Transverse colon (tissue), 4 donors: Measurements from ENCODE around the gene CEP250. TPM values are rescaled to one million over a fixed set of nuclear protein-coding genes. Genes with fewer than 3 reads are reported as not detected.

Experiments
- DNase-seq: peaks from one replicate; pipeline ENCODE4 v3.0.0-alpha.2; 2019
- H3K27ac ChIP-seq, 4 donors: fragments of 200-600 bp; sonication (generic); 2 replicates each; pipeline ENCODE4 v1.5.1; 2016 to 2018; ENCODE audit warnings: inconsistent platforms in 4 of 4
- H3K27me3 ChIP-seq: fragments of 200-600 bp; sonication (generic); 2 replicates; pipeline ENCODE4 v1.5.1; 2017; ENCODE audit warnings: inconsistent platforms
- H3K36me3 ChIP-seq, 4 donors: fragments of 200-600 bp; sonication (generic); 2 replicates each; pipeline ENCODE4 v1.5.1; 2017 to 2019; ENCODE audit warnings: inconsistent platforms in 4 of 4
- H3K4me1 ChIP-seq, 4 donors: fragments of 200-600 bp; sonication (generic); 2 replicates each; pipeline ENCODE4 v1.5.1; 2017 to 2020; ENCODE audit warnings: inconsistent platforms in 4 of 4
- H3K4me3 ChIP-seq, 4 donors: fragments of 200-600 bp; sonication (generic); 1 replicate in 1 of 4; 2 replicates in 3 of 4; pipeline versions ENCODE4 v1.5.1 to v1.6.1; 2017 to 2019; ENCODE audit warnings: inconsistent platforms in 4 of 4
- H3K9me3 ChIP-seq, 2 donors: fragments of 200-600 bp; sonication (generic); 2 replicates each; pipeline ENCODE4 v1.5.1; 2017 to 2019; ENCODE audit warnings: inconsistent platforms in 2 of 2
- EP300 ChIP-seq: sonication (generic); formaldehyde crosslinking; IDR thresholded peaks from one replicate; pipeline ENCODE4 v1.6.1; 2017; ENCODE audit warnings: antibody characterized with exemption, low read depth
- POLR2A ChIP-seq: fragments of 450-650 bp; IDR thresholded peaks from one replicate; pipeline ENCODE4 v1.6.1; 2016; ENCODE audit warnings: antibody characterized with exemption, mild to moderate bottlenecking, moderate library complexity
- POLR2AphosphoS5 ChIP-seq, 3 donors: sonication (generic); formaldehyde crosslinking; IDR thresholded peaks; one replicate each; pipeline ENCODE4 v1.6.1; 2016; ENCODE audit warnings: antibody characterized with exemption in 3 of 3
- WGBS, 2 donors: methylation state at CpG; one replicate each; pipeline ENCODE4 v1.1.5; 2018; ENCODE audit warnings: low coverage in 1 of 2; 5-methylcytosine and 5-hydroxymethylcytosine counted together
- in situ Hi-C, 4 donors: fragments of 200-750 bp; cut with MboI; loops; one replicate each; pipeline versions ENCODE4 v1.15.0 to v1.15.1; 2017; ENCODE audit warnings: low sequenced_read_pairs in 3 of 4, low pct_ligation_motif_present in 1 of 4, low pct_unique_long_range_greater_than_20kb in 1 of 4
- intact Hi-C: fragments of 100-400 bp; cut with DNase I; formaldehyde crosslinking; loops from one replicate; pipeline ENCODE4 v1.15.1; 2023; ENCODE audit warnings: low total_unique reads
- total RNA-seq, 4 donors: library from RNA; depleted of rRNA; stranded (reverse); fragments of >200 nt; gene quantifications; one replicate each; pipeline ENCODE4 v1.1.0, GENCODE V29; 2016
- TF ChIP-seq, protein P1 (sequence below), 5 experiments: fragments of 200-600 bp in 3 of 5; fragments of 450-650 bp in 2 of 5; sonication (generic) in 3 of 5; IDR thresholded peaks; 1 replicate in 2 of 5; 2 replicates in 3 of 5; pipeline ENCODE4 v1.5.1; 2016 to 2017; ENCODE audit warnings: antibody characterized with exemption in 5 of 5, inconsistent platforms in 3 of 5, mild to moderate bottlenecking in 2 of 5, moderate library complexity in 1 of 5

Gene CEP250
- total RNA-seq, 4 donors from 2014 or later, result 22.8 to 38.6 (median 28.7) TPM

DNA sequence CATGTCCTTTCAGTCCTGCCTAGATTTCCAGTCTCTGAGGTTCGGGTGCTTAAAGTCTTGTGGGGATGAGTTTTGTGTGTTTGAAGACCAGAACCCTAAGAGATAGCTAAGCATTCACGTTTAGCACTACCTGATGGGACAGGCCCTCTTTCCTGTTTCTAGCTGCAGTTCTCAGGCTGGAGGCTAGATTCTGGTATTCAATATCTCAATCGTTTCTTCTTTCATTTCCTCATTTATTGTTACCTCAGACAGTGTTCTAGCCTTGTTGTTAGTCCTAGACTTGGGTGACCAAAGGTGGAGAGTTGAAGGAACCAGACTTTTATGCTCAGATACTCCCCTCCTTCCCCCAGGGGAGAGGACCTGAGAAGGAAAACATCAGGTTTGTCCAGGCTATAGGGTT lies 16.8 kb downstream of the CEP250 start:
- DNase-seq, result no peak
- Histone ChIP-seq H3K36me3 (peaks cover 0 to 59% (median 16%) of the 10 kb centered on the region in 4 donors), H3K4me3 (no peak overlapping the region), H3K9me3 (no peaks in the 10 kb centered on the region), H3K27ac (no peak overlapping the region), H3K27me3 (no peaks in the 10 kb centered on the region), H3K4me1 (peaks cover 0 to 5% (median 0%) of the 10 kb centered on the region in 4 donors)
- WGBS, 2 donors, result 73 to 88% methylated on average over 2 to 3 of the region's 3 CpGs
- in situ Hi-C loops (no loop called here), intact Hi-C loops (no loop called here)
- no peak for TF ChIP-seq POLR2A
- TF ChIP-seq EP300, result no peak
- no peak for TF ChIP-seq POLR2AphosphoS5 (IDR thresholded peaks at IDR 0.05)
- TF ChIP-seq, protein P1, sequence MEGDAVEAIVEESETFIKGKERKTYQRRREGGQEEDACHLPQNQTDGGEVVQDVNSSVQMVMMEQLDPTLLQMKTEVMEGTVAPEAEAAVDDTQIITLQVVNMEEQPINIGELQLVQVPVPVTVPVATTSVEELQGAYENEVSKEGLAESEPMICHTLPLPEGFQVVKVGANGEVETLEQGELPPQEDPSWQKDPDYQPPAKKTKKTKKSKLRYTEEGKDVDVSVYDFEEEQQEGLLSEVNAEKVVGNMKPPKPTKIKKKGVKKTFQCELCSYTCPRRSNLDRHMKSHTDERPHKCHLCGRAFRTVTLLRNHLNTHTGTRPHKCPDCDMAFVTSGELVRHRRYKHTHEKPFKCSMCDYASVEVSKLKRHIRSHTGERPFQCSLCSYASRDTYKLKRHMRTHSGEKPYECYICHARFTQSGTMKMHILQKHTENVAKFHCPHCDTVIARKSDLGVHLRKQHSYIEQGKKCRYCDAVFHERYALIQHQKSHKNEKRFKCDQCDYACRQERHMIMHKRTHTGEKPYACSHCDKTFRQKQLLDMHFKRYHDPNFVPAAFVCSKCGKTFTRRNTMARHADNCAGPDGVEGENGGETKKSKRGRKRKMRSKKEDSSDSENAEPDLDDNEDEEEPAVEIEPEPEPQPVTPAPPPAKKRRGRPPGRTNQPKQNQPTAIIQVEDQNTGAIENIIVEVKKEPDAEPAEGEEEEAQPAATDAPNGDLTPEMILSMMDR (IDR thresholded peaks at IDR 0.05), result no peak

DNA sequence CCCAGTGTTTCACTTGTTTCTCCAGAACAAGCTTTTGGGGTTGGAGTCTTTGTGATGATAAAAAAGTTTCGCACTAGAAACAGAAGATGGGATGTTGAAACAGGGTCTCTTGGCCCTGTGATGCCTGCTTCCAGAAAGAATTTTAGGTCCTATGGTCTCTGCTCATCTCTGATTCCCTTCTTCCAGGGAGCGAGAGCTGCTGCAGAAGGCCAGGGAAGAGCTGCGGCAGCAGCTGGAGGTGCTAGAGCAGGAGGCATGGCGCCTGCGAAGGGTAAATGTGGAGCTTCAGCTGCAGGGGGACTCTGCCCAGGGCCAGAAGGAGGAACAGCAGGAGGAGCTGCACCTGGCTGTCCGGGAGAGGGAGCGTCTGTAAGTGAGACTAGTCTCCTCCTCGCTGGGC lies 18.3 kb downstream of the CEP250 start:
- TF ChIP-seq POLR2AphosphoS5 (IDR thresholded peaks at IDR 0.05) (no peak), POLR2A (no peak), EP300 (no peak)
- TF ChIP-seq, protein P1 (IDR thresholded peaks at IDR 0.05), result no peak
- Histone ChIP-seq H3K4me3 (no peak overlapping the region), H3K9me3 (no peaks in the 10 kb centered on the region), H3K27me3 (no peaks in the 10 kb centered on the region), H3K36me3 (peaks cover 0 to 72% (median 22%) of the 10 kb centered on the region in 4 donors), H3K27ac (no peak overlapping the region), H3K4me1 (no peaks in the 10 kb centered on the region)
- no peak for DNase-seq
- in situ Hi-C loops, result no loop called here
- intact Hi-C loops, result no loop called here
- WGBS, 2 donors, result 85 to 100% methylated on average over 1 to 8 of the region's 8 CpGs

DNA sequence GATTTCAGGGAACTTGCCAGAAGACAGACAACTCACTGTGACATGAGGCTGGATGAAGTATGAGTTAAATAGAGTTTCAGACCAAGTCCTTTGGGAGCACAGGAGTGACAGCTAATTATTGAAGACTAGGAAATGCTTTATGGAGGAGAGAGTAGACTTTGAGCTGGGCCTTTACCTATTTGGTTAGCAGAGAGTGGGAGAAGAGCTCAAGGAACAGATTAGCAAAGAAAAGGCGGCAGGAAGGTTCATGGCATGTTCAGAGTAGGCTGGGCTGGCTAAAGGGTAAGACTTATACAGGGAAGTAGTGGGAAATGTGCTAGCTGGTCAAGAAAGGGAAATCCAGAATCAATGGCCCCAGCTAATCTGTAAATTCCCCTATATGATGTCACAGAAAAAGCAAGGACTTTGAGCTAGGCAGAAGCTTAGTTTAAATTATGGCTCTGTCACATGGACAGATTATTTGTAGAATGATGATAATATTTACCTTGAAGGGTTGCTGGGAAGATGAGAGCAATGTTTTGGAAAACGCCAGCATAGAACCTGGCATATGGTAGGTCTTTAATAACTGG lies 19.0 kb downstream of the CEP250 start:
- Histone ChIP-seq H3K4me1 (no peaks in the 10 kb centered on the region), H3K36me3 (peaks cover 0 to 79% (median 26%) of the 10 kb centered on the region in 4 donors), H3K4me3 (no peak overlapping the region), H3K27ac (no peak overlapping the region), H3K9me3 (no peaks in the 10 kb centered on the region), H3K27me3 (no peaks in the 10 kb centered on the region)
- WGBS, 2 donors, result 79 to 100% methylated on average over 2 of the region's 2 CpGs
- DNase-seq, result no peak
- in situ Hi-C loops (no loop called here), intact Hi-C loops (no loop called here)
- TF ChIP-seq EP300 (no peak), POLR2AphosphoS5 (IDR thresholded peaks at IDR 0.05) (no peak), POLR2A (no peak)
- TF ChIP-seq, protein P1 (IDR thresholded peaks at IDR 0.05), result no peak

DNA sequence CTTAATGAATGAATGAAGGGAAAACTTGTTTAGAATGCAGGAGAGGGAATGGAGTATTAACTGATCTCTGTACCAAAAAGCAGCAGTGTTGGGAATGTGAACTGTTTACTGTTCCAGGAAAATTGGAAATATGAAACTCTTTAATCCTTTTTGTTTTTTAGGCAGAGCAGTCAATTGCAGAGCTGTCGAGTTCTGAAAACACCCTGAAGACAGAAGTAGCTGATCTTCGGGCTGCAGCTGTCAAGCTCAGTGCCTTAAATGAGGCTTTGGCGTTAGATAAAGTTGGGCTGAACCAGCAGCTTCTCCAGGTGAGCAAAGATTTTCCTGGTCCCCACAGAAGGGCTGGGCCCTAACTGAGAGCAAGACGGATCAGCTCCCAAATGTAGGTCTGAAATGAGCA lies 20.9 kb downstream of the CEP250 start:
- no peak for DNase-seq
- 85% methylated on average over 4 of the region's 4 CpGs; no CpG with 5 or more reads in 1 of the 2 donors for WGBS, 2 donors
- peaks cover 0 to 76% (median 27%) of the 10 kb centered on the region in 4 donors for H3K36me3 ChIP-seq
- TF ChIP-seq POLR2AphosphoS5 (IDR thresholded peaks at IDR 0.05) (no peak), POLR2A (no peak), EP300 (no peak)
- TF ChIP-seq, protein P1 (IDR thresholded peaks at IDR 0.05), result no peak
- intact Hi-C loops, result no loop called here
- H3K27ac ChIP-seq, result no peak overlapping the region
- H3K9me3 ChIP-seq, result no peaks in the 10 kb centered on the region
- in situ Hi-C loops, result loop anchor here in 1 of 4 donors (25.0 kb wide), 1 partner anchor 411 kb away; no protein-coding TSS in a partner anchor
- no peaks in the 10 kb centered on the region for H3K4me1 ChIP-seq
- no peaks in the 10 kb centered on the region for H3K27me3 ChIP-seq
- no peak overlapping the region for H3K4me3 ChIP-seq
